CD4-positive, alpha-beta T cell treated with Interleukin-4 for 4 hours (primary cell): Measurements from ENCODE around the gene VWA5B1.

Experiments used
- DNase-seq: peaks from one replicate; pipeline ENCODE4 v3.0.0-alpha.2; 2020

Gene VWA5B1

GRCh38 chr1:20395255-20395654, 104.6 kb downstream of the VWA5B1 start:
- DNase-seq: no peak

- DNase-seq: no peak
Observed at GRCh38 chr1:20398744-20399143, 108.1 kb downstream of the VWA5B1 start.

- DNase-seq: no peak
Observed at GRCh38 chr1:20399196-20399595, 108.5 kb downstream of the VWA5B1 start.

- DNase-seq: no peak
Observed at GRCh38 chr1:20399606-20400180, 109.0 kb downstream of the VWA5B1 start.

DNA sequence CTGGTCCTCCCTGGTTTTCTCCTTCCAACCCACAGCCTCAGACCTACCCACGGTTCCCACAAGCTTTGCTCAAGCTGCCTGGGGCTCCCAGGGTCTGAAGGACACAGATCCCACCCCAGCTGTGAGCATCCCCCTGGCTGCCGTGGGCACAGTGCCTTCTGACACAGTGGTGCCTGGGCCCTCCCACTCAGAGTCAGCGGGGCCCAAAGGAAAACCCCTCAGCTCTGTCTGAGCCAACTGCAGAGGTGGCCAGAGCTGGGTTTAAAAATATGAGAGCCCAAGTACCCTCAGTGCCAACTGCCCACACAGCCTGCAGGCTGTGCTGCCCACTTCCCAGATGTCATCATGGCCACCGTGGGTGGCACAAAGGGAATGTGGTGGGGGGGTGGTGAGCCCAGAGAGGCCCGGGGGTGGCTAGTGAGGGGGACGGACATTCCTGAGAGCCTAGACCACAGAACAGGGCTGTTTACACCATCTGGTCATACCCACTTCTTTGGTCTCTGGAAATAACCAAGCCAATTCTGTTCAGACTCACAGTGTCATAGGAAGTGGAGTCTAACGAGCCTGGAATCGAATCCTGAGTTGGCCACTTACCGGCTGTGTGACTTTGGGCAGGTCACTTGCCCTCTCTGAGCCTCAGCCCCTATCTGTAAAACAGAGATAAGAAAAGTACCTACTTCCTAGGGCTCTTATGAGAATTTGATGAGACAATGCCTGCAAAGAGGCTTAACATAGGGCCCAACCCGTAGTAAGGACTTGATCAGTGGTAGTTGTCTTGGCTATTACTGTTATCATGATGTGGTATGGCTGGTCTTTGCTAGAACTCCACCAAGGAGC, 109.9 kb downstream of the VWA5B1 start:
- no peak for DNase-seq

DNA sequence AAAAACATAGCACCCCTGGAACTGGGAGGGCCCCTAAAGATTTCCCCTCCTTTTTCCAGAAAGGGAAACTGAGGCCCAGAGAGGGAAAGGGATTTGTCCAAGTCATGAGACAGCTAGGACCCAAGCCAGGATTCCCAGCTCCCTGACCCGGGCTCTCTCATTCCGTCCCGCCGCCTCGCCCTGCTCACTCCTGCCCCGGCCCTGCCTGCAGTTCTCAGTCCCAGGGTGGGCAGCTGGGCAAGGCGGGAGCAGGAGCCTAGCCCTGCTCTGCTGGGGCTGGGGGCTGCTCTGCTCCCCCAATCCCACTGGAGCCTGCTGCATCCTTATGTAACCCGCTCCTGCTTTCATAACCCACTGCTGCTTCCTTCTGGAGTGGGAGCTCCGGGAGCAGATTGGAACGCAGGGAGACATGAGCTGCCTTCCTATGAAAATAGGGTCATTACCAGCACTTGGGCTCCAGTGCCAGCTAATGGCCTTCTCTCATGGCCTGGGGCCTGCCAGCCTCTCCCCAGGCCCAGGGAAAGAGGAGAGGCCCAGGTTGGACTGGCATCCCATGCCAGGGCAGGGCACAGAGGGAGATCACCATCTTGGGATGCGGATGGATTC, 110.8 kb downstream of the VWA5B1 start:
- DNase-seq: no peak

DNA sequence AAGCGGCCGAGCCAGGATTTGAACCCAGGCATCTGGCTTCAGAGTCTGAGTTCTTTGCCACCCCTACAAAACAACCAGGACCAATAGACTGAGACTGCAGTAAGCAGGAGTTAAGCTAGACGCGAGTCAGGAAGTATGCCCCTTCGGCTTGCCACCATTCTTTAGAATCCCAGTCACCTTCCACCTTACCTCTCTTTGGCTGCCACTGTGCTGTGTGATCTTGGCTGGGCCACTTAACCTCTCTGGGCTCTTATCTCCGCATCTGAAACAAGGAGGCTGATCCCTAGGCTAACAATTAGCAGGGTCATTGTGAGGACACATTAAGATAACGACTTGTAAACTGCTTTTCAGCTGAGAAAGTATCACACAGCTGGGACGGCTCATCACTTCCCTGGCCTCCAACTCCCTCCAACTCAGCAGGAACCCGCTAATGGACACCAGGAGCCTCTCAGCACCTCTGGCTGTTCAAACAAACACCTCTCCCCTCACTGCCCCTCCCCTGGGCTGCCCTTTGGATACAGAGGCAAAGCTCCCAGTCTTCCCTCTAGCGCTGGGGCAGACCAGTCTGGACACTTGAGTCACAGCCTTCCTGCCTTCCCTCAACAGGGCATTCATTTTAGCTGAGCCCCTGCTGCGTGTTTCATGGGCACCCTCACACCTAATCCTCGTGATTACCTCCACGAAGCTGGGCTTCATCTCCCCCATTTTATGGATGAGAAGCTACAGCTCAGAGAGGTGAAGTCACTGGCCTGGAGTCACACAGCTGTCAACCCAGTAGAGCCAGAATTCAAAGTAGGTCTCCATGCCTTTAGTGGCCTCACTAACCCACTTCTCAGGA, 112.1 kb downstream of the VWA5B1 start:
- no peak for DNase-seq

DNA sequence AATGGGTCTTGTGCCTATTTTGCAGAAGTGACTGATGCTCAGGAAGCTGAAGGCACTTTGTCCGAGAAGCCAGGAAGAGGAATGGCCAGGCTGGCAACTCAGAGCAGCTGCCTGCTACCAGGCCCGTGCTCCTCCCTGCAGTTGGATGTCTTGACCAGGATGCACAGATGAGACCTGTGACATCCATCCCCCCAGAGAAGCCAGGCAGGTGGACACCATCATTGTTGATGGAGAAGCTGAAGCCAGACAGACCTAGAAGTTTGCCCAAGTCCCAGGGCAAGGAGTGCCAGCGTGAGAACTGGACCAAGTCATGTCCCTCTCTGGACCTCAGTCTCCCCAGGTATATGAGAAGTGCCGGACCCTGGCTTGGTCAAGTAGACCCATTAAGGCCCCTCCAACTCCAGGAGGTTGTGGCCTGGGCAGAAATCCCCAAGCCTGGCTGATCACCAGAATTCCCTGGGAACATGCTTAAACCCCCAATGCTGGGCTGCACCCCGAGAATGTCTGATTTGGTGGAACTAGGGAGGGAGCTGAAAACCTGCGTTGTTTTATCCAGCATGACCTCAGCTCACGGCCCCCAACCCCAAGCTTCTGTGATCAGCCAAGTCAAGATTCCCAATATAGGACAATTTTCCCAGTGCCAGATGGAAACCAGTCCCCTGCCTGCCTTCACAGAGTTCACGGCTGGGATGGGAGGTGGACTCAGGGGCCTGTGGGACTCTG, 112.9 kb downstream of the VWA5B1 start:
- no peak for DNase-seq

DNA sequence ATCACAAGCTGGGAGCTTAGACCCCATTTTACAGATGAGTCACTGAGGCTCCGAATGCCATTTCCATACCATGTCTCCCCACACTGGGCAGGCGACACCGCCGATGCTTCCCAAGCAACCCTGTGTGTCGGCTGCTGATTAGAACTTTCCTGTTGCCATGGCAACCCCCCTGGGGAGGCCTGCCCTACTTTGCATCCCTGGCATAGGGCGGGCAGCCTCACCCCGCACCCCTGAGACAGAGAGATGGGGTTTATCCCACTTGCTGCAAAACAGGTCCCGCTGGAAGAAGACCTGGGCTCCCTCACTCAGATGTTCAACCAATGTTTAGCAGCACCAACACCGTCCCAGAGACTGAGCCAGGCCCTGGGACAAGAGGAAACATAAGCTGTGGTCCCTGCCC, 113.8 kb downstream of the VWA5B1 start:
- DNase-seq: no peak
